Cardiac muscle cell (in vitro differentiated cells and primary cell): Measurements from ENCODE around the gene TBC1D3B. TPM values are rescaled to one million over a fixed set of nuclear protein-coding genes. Genes with fewer than 3 reads are reported as not detected.
"Not testable (repeated sequence)": the region's sequence is repeated elsewhere in the genome, so short reads cannot be mapped to it uniquely, and the experiment has no call there.

Source experiments
- DNase-seq, 2 donors: peaks; one replicate each; pipeline versions ENCODE4 v3.0.0 to v3.0.0-alpha.2; 2010 to 2017; ENCODE audit warnings: low read depth in 1 of 2, low spot score in 1 of 2
- H3K27ac ChIP-seq: fragments of 200-600 bp; sonication (generic); 2 replicates; pipeline ENCODE4 v1.5.1; 2016
- H3K27me3 ChIP-seq: fragments of 200-600 bp; sonication (generic); 2 replicates; pipeline ENCODE4 v1.6.0; 2016; ENCODE audit warnings: control low read depth
- H3K36me3 ChIP-seq: fragments of 200-600 bp; sonication (generic); 2 replicates; pipeline ENCODE4 v1.5.1; 2016; ENCODE audit warnings: control low read depth
- H3K4me1 ChIP-seq: fragments of 200-600 bp; sonication (generic); 2 replicates; pipeline ENCODE4 v1.8.1; 2017; ENCODE audit warnings: low read depth, mild to moderate bottlenecking, mixed run types
- H3K4me3 ChIP-seq: fragments of 200-600 bp; sonication (generic); 2 replicates; pipeline ENCODE4 v1.5.1; 2016; ENCODE audit warnings: mild to moderate bottlenecking
- H3K9me3 ChIP-seq: fragments of 200-600 bp; sonication (generic); 2 replicates; pipeline ENCODE4 v1.5.1; 2017; ENCODE audit warnings: low read depth, mild to moderate bottlenecking, control low read depth
- CTCF ChIP-seq: IDR thresholded peaks from 2 replicates; pipeline ENCODE4 v1.5.1; 2012; ENCODE audit warnings: low read depth, mild to moderate bottlenecking, low read length
- polyA plus RNA-seq: library from polyadenylated mRNA; unstranded; fragments of >200 nt; fragmentation: Nextera tagmentation; extraction: Ambion mirVana; gene quantifications from 2 replicates; pipeline ENCODE4 v1.2.1, GENCODE V29; 2016
- total RNA-seq: library from RNA; depleted of rRNA; stranded (reverse); fragments of >200 nt; gene quantifications from 2 replicates; pipeline ENCODE4 v1.2.3, GENCODE V29; 2016

TBC1D3B gene
- total and polyA plus RNA-seq, 2 experiments from 2014 or later: 4.0 to 5.5 TPM

GRCh38 chr17:36127199-36127893 lies 49.1 kb downstream of the TBC1D3B start:
- TF ChIP-seq CTCF: no peak
- no peaks in the 10 kb centered on the region for H3K36me3 ChIP-seq
- H3K27me3 ChIP-seq: peaks cover 8% of the 10 kb centered on the region
- no peak for DNase-seq
- H3K9me3 ChIP-seq: no peaks in the 10 kb centered on the region
- peaks cover 11% of the 10 kb centered on the region for H3K4me1 ChIP-seq
- H3K27ac ChIP-seq: no peak overlapping the region
- H3K4me3 ChIP-seq: no peak overlapping the region

- DNase-seq: no peak
- H3K4me3 ChIP-seq: no peak overlapping the region
- H3K9me3 ChIP-seq: no peaks in the 10 kb centered on the region
- no peaks in the 10 kb centered on the region for H3K36me3 ChIP-seq
- H3K27ac ChIP-seq: no peak overlapping the region
- no peak for TF ChIP-seq CTCF
- H3K4me1 ChIP-seq: peaks cover 2% of the 10 kb centered on the region
- peaks cover 7% of the 10 kb centered on the region for H3K27me3 ChIP-seq
Observed at GRCh38 chr17:36124879-36125824, 51.3 kb downstream of the TBC1D3B start.

- Histone ChIP-seq H3K4me1 (peaks cover 3% of the 10 kb centered on the region), H3K36me3 (no peaks in the 10 kb centered on the region), H3K4me3 (no peak overlapping the region), H3K9me3 (no peaks in the 10 kb centered on the region), H3K27me3 (peaks cover 3% of the 10 kb centered on the region), H3K27ac (no peak overlapping the region)
- no peak for TF ChIP-seq CTCF
- DNase-seq: no peak
Observed at GRCh38 chr17:36123431-36123830, 53.0 kb downstream of the TBC1D3B start.

GRCh38 chr17:36121099-36121498 lies 55.3 kb downstream of the TBC1D3B start:
- not testable (repeated sequence) for H3K27ac ChIP-seq, H3K36me3 ChIP-seq, H3K9me3 ChIP-seq, DNase-seq, H3K4me1 ChIP-seq, H3K4me3 ChIP-seq, H3K27me3 ChIP-seq

GRCh38 chr17:36120221-36120620 lies 56.2 kb downstream of the TBC1D3B start:
- Histone ChIP-seq H3K4me3 (no peak overlapping the region), H3K27ac (no peak overlapping the region), H3K36me3 (no peaks in the 10 kb centered on the region), H3K4me1 (peaks cover 3% of the 10 kb centered on the region), H3K27me3 (peaks cover 3% of the 10 kb centered on the region), H3K9me3 (no peaks in the 10 kb centered on the region)
- no peak for TF ChIP-seq CTCF
- DNase-seq: no peak
